HepG2 (cell line): ENCODE measurements around the gene ABHD6. TPM values are rescaled to one million over a fixed set of nuclear protein-coding genes. Genes with fewer than 3 reads are reported as not detected.
A peak's percentile ranks its signal among the peaks of the same experiment; 100 is the strongest.

Source experiments
- ATAC-seq: fragments of 200-7000 bp; cut with Tn5 transposase; 3 replicates; pipeline ENCODE4 v1.9.1; 2020; ENCODE audit warnings: mild to moderate bottlenecking, moderate library complexity
- BruUV-seq: library from RNA; stranded (reverse); fragments of 400-500 nt; replicated peaks from 2 replicates; lab custom pipeline; 2021; lab: Mats Ljungman, UMichigan
- CTCF ChIA-PET: fragments of 300-600 bp; formaldehyde crosslinking; extraction: SDS; loops from one replicate; lab custom pipeline; 2021; ENCODE audit warnings: low total read pairs, inconsistent platforms, low intra/inter-chr PET ratio; lab: Yijun Ruan, JAX
- POLR2A ChIA-PET: fragments of 350-600 bp; sonication (Branson Sonifier 250); formaldehyde crosslinking; loops from one replicate; lab custom pipeline; 2020; ENCODE audit warnings: antibody characterized with exemption, inconsistent platforms; lab: Yijun Ruan, JAX
- DNase-seq: peaks from one replicate; pipeline ENCODE4 v3.0.0-alpha.2; 2015; ENCODE audit warnings: low spot score
- FAIRE-seq: peaks from 3 replicates; lab custom pipeline; 2011; peaks lifted over from hg19 to GRCh38; lab: Jason Lieb, UNC
- H2AFZ ChIP-seq: one replicate; pipeline ENCODE4 v1.6.1; 2011; ENCODE audit warnings: low read length, inconsistent platforms
- H3K27ac ChIP-seq: fragments of 300-600 bp; 3 replicates; pipeline ENCODE4 v1.8.0; 2011; ENCODE audit warnings: mixed run types, mild to moderate bottlenecking, mixed read lengths, low read length, inconsistent platforms; ENCODE audit not compliant: insufficient read depth; ENCODE audit errors: extremely low read length
- H3K27me3 ChIP-seq, 2 experiments: fragments of 200-600 bp in 1 of 2; 2 replicates in 1 of 2; 3 replicates in 1 of 2; pipeline versions ENCODE4 v1.6.0 to v1.8.0; 2011; ENCODE audit warnings: low read length in 2 of 2, mild to moderate bottlenecking in 2 of 2, moderate library complexity in 2 of 2, inconsistent platforms in 1 of 2; ENCODE audit not compliant: insufficient read depth in 2 of 2, control insufficient read depth in 1 of 2
- H3K36me3 ChIP-seq, 2 experiments: fragments of 200-600 bp in 1 of 2; replicated peaks in 1 of 2; 2 replicates in 1 of 2; 3 replicates in 1 of 2; pipeline versions ENCODE4 v1.5.1 to v1.8.0; 2011; ENCODE audit warnings: low read length in 2 of 2, inconsistent platforms in 1 of 2; ENCODE audit not compliant: insufficient read depth in 2 of 2, control insufficient read depth in 1 of 2
- H3K4me1 ChIP-seq: 2 replicates; pipeline ENCODE4 v1.5.1; 2012; ENCODE audit warnings: low read length, inconsistent platforms; ENCODE audit not compliant: insufficient read depth
- H3K4me2 ChIP-seq: 2 replicates; pipeline ENCODE4 v1.6.0; 2011; ENCODE audit warnings: low read depth, low read length, inconsistent platforms
- H3K4me3 ChIP-seq, 3 experiments: fragments of 200-600 bp in 1 of 3; sonication (generic), shearing (Covaris generic) in 1 of 3; replicated peaks in 1 of 3; 2 replicates each; pipeline ENCODE4 v1.5.1; 2011 to 2016; ENCODE audit warnings: low read length in 3 of 3, inconsistent platforms in 2 of 3, low read depth in 2 of 3, mild to moderate bottlenecking in 2 of 3, control low read depth in 1 of 3, mixed read lengths in 1 of 3; ENCODE audit not compliant: insufficient read depth in 1 of 3
- H3K79me2 ChIP-seq: one replicate; pipeline ENCODE4 v1.6.1; 2011; ENCODE audit warnings: low read length, inconsistent platforms; ENCODE audit not compliant: insufficient read depth
- H3K9ac ChIP-seq: 2 replicates; pipeline ENCODE4 v1.6.0; 2011; ENCODE audit warnings: mild to moderate bottlenecking, low read depth, low read length, inconsistent platforms; ENCODE audit not compliant: insufficient read depth
- H3K9me3 ChIP-seq: 2 replicates; pipeline ENCODE4 v1.5.1; 2012; ENCODE audit warnings: mild to moderate bottlenecking, low read length
- H4K20me1 ChIP-seq: 2 replicates; pipeline ENCODE4 v1.6.0; 2011; ENCODE audit warnings: inconsistent platforms, mild to moderate bottlenecking, low read length, moderate library complexity; ENCODE audit not compliant: insufficient read depth
- ARID5B ChIP-seq: IDR thresholded peaks from 2 replicates; pipeline ENCODE4 v1.4.0; 2020; ENCODE audit warnings: mild to moderate bottlenecking, missing genetic modification reagents
- ELK4 ChIP-seq: sonication (generic); formaldehyde crosslinking; IDR thresholded peaks from 2 replicates; pipeline ENCODE4 v1.9.0; 2021; ENCODE audit warnings: missing genetic modification reagents, borderline replicate concordance
- HNF4A ChIP-seq: sonication (generic); formaldehyde crosslinking; IDR thresholded peaks from 2 replicates; pipeline ENCODE4 v1.4.0; 2020; ENCODE audit warnings: missing genetic modification reagents
- MEF2D ChIP-seq: sonication (generic); formaldehyde crosslinking; IDR thresholded peaks from 2 replicates; pipeline ENCODE4 v1.5.1; 2020; ENCODE audit warnings: mild to moderate bottlenecking, missing genetic modification reagents
- MZF1 ChIP-seq: sonication (generic); formaldehyde crosslinking; IDR thresholded peaks from 2 replicates; pipeline ENCODE4 v1.8.1; 2023; ENCODE audit warnings: mild to moderate bottlenecking, missing genetic modification reagents, borderline replicate concordance
- NBN ChIP-seq: fragments of 450-650 bp; conservative IDR thresholded peaks from 2 replicates; pipeline ENCODE4 v1.6.1; 2017
- NCOR1 ChIP-seq: fragments of 200-600 bp; sonication (generic); IDR thresholded peaks from 2 replicates; pipeline ENCODE4 v1.7.0; 2017; ENCODE audit warnings: antibody characterized with exemption, low read length, borderline replicate concordance
- STAT6 ChIP-seq: sonication (generic); formaldehyde crosslinking; IDR thresholded peaks from 2 replicates; pipeline ENCODE4 v1.4.0; 2020; ENCODE audit warnings: missing genetic modification reagents, mild to moderate bottlenecking, borderline replicate concordance
- YY1 ChIP-seq: IDR thresholded peaks from 2 replicates; pipeline ENCODE4 v1.6.1; 2011; ENCODE audit warnings: low read length, low read depth, moderate library complexity, mild to moderate bottlenecking; ENCODE audit not compliant: insufficient read depth, insufficient replicate concordance
- ZBTB33 ChIP-seq: sonication (generic); formaldehyde crosslinking; IDR thresholded peaks from 2 replicates; pipeline ENCODE4 v1.4.0; 2020; ENCODE audit warnings: missing genetic modification reagents
- ZNF572 ChIP-seq: sonication (generic); formaldehyde crosslinking; IDR thresholded peaks from 2 replicates; pipeline ENCODE4 v1.5.1; 2020; ENCODE audit warnings: mild to moderate bottlenecking, missing genetic modification reagents
- ZNF652 ChIP-seq: IDR thresholded peaks from 2 replicates; pipeline ENCODE4 v1.6.1; 2016; ENCODE audit warnings: low read depth, borderline replicate concordance
- ZNF879 ChIP-seq: sonication (generic); formaldehyde crosslinking; IDR thresholded peaks from 2 replicates; pipeline ENCODE4 v1.8.1; 2023; ENCODE audit warnings: missing genetic modification reagents
- WGBS: methylation state at CpG from one replicate; pipeline ENCODE4 v1.1.6; 2017; ENCODE audit warnings: low lambda C conversion rate; 5-methylcytosine and 5-hydroxymethylcytosine counted together
- in situ Hi-C: cut with HindIII; loops from 2 replicates; pipeline ENCODE4 v1.10.0; 2017; ENCODE audit warnings: low pct_unique_long_range_greater_than_20kb; ENCODE audit not compliant: extremely low pct_ligation_motif_present
- intact Hi-C: fragments of 100-400 bp; cut with micrococcal nuclease; formaldehyde crosslinking; loops from one replicate; pipeline ENCODE4 v1.10.0; 2022; ENCODE audit not compliant: unreplicated experiment
- polyA plus RNA-seq, 8 experiments: library from polyadenylated mRNA; depleted of rRNA in 3 of 8; stranded (reverse) in 7 of 8; unstranded in 1 of 8; fragments of >200 nt; fragmentation: Illumina TruSeq in 4 of 8; extraction: Trizol in 4 of 8; gene quantifications; 2 replicates each; pipeline versions ENCODE4 v1.2.1 to v1.2.3, GENCODE V29; 2011 to 2016; ENCODE audit warnings: low read depth in 4 of 8, missing spikeins in 1 of 8, mixed read lengths in 1 of 8; ENCODE audit not compliant: insufficient read depth in 1 of 8
- total RNA-seq, 5 experiments: library from RNA; depleted of rRNA; stranded (reverse); fragments of >200 nt; fragmentation: Illumina TruSeq; extraction: Trizol; gene quantifications; 2 replicates each; pipeline ENCODE4 v1.2.3, GENCODE V29; 2016; ENCODE audit warnings: low read depth in 1 of 5

The ABHD6 gene
- total and polyA plus RNA-seq, 2 of the 13 experiments (the other 11 are each of a cell fraction or from before 2014, with no cell fraction given), result 9.0 to 17.2 TPM

GRCh38 chr3:58246148-58247047 is 8.8 kb downstream of the ABHD6 start:
- no peak for DNase-seq
- no peaks in the 10 kb centered on the region for H3K9me3 ChIP-seq
- BruUV-seq, result no TSS peak
- H3K79me2 ChIP-seq, result no peaks in the 10 kb centered on the region
- H2AFZ ChIP-seq, result no peak overlapping the region
- ChIA-PET CTCF (no interaction called here), POLR2A (no interaction called here)
- H3K36me3 ChIP-seq, result 0 out of 5 replicates have a peak, but pooled peaks cover 0 to under 1% of the 10 kb centered on the region in 2 experiments
- no peaks in the 10 kb centered on the region for H3K27me3 ChIP-seq
- WGBS, result 61% methylated on average over 8 of the region's 8 CpGs
- H3K27ac ChIP-seq, result peak overlapping the region; percentile 40
- in situ Hi-C loops (no loop called here), intact Hi-C loops (no loop called here)
- peak overlapping the region; percentile 4; the same call in 1 of the 2 replicates for H3K4me2 ChIP-seq
- no peaks in the 10 kb centered on the region for H4K20me1 ChIP-seq
- peaks cover 57% of the 10 kb centered on the region for H3K4me1 ChIP-seq
- no peak overlapping the region for H3K4me3 ChIP-seq
- peak; percentile 7; the same call in 1 of the 3 replicates for ATAC-seq
- no peak overlapping the region for H3K9ac ChIP-seq
- FAIRE-seq, result no peak
- TF ChIP-seq STAT6, result no peak
- TF ChIP-seq ELK4 (CRISPR knock-in tag), result no peak
- TF ChIP-seq NCOR1, result peak; percentile 70
- no peak for TF ChIP-seq YY1
- no peak for TF ChIP-seq ZNF572 (CRISPR knock-in tag)
- peak; percentile 78 for TF ChIP-seq ZBTB33 (CRISPR knock-in tag)
- TF ChIP-seq NBN, result no peak
- TF ChIP-seq ZNF879 (CRISPR knock-in tag), result no peak
- no peak for TF ChIP-seq ZNF652 (CRISPR knock-in tag)
- no peak for TF ChIP-seq MEF2D
- TF ChIP-seq HNF4A, result peak; percentile 70
- 0 out of 2 replicates have a peak, but pooled peaks have one; percentile 8 for TF ChIP-seq ARID5B (CRISPR knock-in tag)
- no peak for TF ChIP-seq MZF1 (CRISPR knock-in tag)
